ENCODE measurements around the gene PXDC1. TPM values are rescaled to one million over a fixed set of nuclear protein-coding genes. Genes with fewer than 3 reads are reported as not detected.
"Not testable (repeated sequence)": the region's sequence is repeated elsewhere in the genome, so short reads cannot be mapped to it uniquely, and the experiment has no call there.

Gene PXDC1
- total RNA-seq, 6 donors from 2014 or later = 51.6 to 118 (median 95.3) TPM

DNA sequence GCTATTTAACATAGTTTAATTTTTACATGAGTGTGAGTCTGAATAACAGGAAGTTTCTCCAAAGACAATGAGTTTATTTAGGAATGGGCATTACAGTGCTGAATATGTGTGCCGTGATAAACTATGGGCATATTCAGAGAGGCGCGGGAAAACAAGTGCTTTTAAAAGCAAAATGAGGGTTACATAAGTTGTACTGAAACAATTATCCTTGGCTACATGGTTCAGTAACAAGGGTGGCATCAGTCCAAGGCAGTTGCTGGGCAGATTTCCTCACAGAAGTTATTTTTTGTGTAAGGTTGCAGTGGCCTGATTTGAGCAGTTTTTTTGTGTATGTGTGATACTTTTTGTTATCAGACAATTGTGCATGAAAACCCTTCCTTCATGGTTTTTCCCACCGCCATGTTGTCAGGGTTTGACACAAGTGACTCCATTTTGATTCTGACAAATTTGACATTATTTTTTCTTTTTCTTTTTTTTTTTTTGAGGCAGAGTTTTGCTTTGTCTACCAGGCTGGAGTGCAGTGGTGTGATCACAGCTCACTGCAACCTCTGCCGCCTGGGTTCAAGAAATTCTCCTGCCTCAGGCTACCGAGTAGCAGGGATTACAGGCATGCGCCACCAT, 22.3 kb upstream of the PXDC1 start:
- H3K9me3 ChIP-seq = no peaks in the 10 kb centered on the region
- WGBS, 2 donors = 73% methylated on average over 7 of the region's 7 CpGs
- ATAC-seq (ENCODE audit: low FRiP score in 2 of 2) (no peak), DNase-seq (no peak)
- H3K36me3 ChIP-seq = no peaks in the 10 kb centered on the region
- H3K4me1 ChIP-seq = peaks cover 0 to 6% (median 0%) of the 10 kb centered on the region in 4 donors
- TF ChIP-seq, protein P1, sequence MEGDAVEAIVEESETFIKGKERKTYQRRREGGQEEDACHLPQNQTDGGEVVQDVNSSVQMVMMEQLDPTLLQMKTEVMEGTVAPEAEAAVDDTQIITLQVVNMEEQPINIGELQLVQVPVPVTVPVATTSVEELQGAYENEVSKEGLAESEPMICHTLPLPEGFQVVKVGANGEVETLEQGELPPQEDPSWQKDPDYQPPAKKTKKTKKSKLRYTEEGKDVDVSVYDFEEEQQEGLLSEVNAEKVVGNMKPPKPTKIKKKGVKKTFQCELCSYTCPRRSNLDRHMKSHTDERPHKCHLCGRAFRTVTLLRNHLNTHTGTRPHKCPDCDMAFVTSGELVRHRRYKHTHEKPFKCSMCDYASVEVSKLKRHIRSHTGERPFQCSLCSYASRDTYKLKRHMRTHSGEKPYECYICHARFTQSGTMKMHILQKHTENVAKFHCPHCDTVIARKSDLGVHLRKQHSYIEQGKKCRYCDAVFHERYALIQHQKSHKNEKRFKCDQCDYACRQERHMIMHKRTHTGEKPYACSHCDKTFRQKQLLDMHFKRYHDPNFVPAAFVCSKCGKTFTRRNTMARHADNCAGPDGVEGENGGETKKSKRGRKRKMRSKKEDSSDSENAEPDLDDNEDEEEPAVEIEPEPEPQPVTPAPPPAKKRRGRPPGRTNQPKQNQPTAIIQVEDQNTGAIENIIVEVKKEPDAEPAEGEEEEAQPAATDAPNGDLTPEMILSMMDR (IDR thresholded peaks at IDR 0.05) = no peak
- TF ChIP-seq POLR2A (IDR thresholded peaks at IDR 0.05) (no peak), POLR2AphosphoS5 (IDR thresholded peaks at IDR 0.05) (no peak), EP300 (IDR thresholded peaks at IDR 0.05) (no peak)
- no peaks in the 10 kb centered on the region for H3K27me3 ChIP-seq
- no peak overlapping the region for H3K4me3 ChIP-seq
- H3K27ac ChIP-seq = no peak overlapping the region

DNA sequence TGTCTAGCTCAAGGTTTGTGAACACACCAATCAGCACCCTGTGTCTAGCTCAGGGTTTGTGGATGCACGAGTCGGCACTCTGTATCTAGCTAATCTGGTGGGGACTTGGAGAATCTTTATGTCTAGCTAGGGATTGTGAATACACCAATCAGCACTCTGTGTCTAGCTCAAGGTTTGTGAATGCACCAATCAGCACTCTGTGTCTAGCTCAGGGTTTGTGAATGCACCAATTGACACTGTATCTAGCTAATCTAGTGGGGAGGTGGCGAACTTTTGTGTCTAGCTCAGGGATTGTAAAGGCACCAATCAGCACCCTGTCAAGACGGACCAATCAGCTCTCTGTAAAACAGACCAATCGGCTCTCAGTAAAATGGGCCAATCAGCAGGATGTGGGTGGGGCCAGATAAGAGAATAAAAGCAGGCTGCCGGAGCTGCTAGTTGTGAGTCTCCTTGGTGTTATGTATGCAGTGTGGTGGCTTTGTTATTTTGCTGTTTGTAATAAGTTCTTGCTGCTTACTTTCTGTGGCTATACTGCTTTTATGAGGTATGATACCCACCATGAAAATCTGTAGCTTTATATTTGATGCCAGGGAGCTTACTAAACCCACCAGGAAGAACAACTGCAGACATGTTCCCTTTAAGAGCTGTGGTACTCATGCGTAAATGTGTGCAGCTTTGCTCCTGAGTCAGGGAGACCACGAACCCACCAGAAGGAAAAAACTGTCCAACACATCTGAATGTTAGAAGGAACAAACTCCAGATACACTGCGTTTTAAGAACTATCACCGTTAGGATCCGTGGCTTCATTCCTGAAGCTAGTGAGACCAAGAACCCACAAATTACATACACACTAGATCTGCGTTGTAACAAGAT, 20.9 kb upstream of the PXDC1 start:
- not testable (repeated sequence) for ATAC-seq (ENCODE audit: low FRiP score in 2 of 2); H3K4me1 ChIP-seq; DNase-seq; H3K36me3 ChIP-seq; H3K9me3 ChIP-seq; H3K27me3 ChIP-seq; H3K27ac ChIP-seq; H3K4me3 ChIP-seq
- 91 to 92% methylated on average over 10 to 12 of the region's 12 CpGs for WGBS, 2 donors

DNA sequence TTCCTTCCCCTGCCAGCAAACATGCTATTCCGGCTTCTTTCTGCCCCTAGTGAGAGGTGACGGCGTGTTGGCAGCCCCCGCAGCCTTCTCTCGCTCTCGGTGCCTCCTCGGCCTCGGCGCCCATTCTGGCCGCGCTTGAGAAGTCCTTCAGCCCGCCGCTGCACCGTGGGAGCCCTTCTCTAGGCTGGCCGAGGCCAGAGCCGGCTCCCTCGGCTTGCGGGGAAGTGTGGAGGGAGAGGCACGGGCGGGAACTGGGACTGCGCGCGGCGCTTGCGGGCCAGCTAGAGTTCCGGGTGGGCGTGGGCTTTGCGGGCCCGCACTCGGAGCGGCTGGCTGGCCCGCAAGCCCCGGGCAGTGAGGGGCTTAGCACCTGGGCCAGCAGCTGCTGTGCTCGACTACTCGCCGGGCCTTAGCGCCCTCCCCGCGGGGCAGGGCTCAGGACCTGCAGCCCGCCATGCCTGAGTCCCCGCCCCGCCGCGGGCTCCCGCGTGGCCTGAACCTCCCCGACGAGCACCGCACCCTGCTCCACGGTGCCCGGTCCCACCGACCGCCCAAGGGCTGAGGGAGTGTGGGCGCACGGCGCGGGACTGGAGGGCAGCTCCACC, 20.0 kb upstream of the PXDC1 start:
- TF ChIP-seq POLR2A (IDR thresholded peaks at IDR 0.05) (no peak), POLR2AphosphoS5 (IDR thresholded peaks at IDR 0.05) (no peak), EP300 (IDR thresholded peaks at IDR 0.05) (no peak)
- TF ChIP-seq, protein P1 (IDR thresholded peaks at IDR 0.05) = no peak
- no peaks in the 10 kb centered on the region for H3K27me3 ChIP-seq
- no peaks in the 10 kb centered on the region for H3K36me3 ChIP-seq
- no peak for ATAC-seq (ENCODE audit: low FRiP score in 2 of 2)
- H3K4me3 ChIP-seq = no peak overlapping the region
- no peaks in the 10 kb centered on the region for H3K9me3 ChIP-seq
- DNase-seq = peak in 1 of 2 donors; percentile 83
- peaks cover 0 to 10% (median 3%) of the 10 kb centered on the region in 4 donors for H3K4me1 ChIP-seq
- WGBS, 2 donors = 86 to 88% methylated on average over 30 to 50 of the region's 57 CpGs
- H3K27ac ChIP-seq = no peak overlapping the region

GRCh38 chr6:3770023-3770720, 18.7 kb upstream of the PXDC1 start:
- Histone ChIP-seq H3K27ac (no peak overlapping the region), H3K27me3 (no peaks in the 10 kb centered on the region), H3K9me3 (no peaks in the 10 kb centered on the region), H3K4me1 (peaks cover 0 to 10% (median 3%) of the 10 kb centered on the region in 4 donors), H3K4me3 (no peak overlapping the region), H3K36me3 (no peaks in the 10 kb centered on the region)
- TF ChIP-seq POLR2AphosphoS5 (IDR thresholded peaks at IDR 0.05) (no peak), EP300 (IDR thresholded peaks at IDR 0.05) (no peak), POLR2A (IDR thresholded peaks at IDR 0.05) (no peak)
- TF ChIP-seq, protein P1 (IDR thresholded peaks at IDR 0.05) = no peak
- WGBS, 2 donors = 68 to 69% methylated on average over 10 of the region's 10 CpGs
- ATAC-seq (ENCODE audit: low FRiP score in 2 of 2) (no peak), DNase-seq (no peak)

DNA sequence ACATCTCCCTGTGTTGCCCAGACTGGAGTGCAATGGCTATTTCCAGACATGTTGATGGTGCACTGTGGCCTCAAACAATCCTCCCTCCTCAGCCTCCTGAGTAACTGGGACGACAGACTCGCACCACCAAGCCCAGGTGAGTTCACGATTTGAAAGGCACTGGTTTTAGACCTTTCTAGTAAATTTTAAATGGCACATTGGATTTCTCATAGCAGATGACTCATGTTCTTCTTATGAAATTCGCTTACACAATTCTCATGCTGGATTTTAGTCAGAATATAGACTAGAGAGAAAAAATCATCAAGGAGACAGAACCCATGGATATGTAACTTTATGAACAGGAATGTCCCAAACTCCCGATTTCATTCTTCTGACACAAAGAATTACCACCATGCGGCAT, 18.1 kb upstream of the PXDC1 start:
- no peak for ATAC-seq (ENCODE audit: low FRiP score in 2 of 2)
- peaks cover 0 to 10% (median 3%) of the 10 kb centered on the region in 4 donors for H3K4me1 ChIP-seq
- H3K36me3 ChIP-seq = no peaks in the 10 kb centered on the region
- H3K27me3 ChIP-seq = no peaks in the 10 kb centered on the region
- H3K27ac ChIP-seq = no peak overlapping the region
- H3K9me3 ChIP-seq = no peaks in the 10 kb centered on the region
- H3K4me3 ChIP-seq = no peak overlapping the region
- no peak for DNase-seq
- 85 to 87% methylated on average over 6 of the region's 6 CpGs for WGBS, 2 donors
- no peak for TF ChIP-seq POLR2A (IDR thresholded peaks at IDR 0.05)
- no peak for TF ChIP-seq EP300 (IDR thresholded peaks at IDR 0.05)
- TF ChIP-seq, protein P1 (IDR thresholded peaks at IDR 0.05) = no peak
